NCI-H2171 treated with DMSO at 0.1 percent for 48 hours (cell line): ENCODE data around the gene CHAF1A.

ENCODE experiments used
- DNase-seq: peaks from one replicate; lab custom pipeline; 2025; lab: John Stamatoyannopoulos, UW

Gene CHAF1A

GRCh38 chr19:4409123-4409933 is 6.9 kb downstream of the CHAF1A start:
- DNase-seq = no peak

- DNase-seq = no peak
Measured at GRCh38 chr19:4413588-4413987, 11.1 kb downstream of the CHAF1A start.

GRCh38 chr19:4414144-4414799 is 11.8 kb downstream of the CHAF1A start:
- DNase-seq = no peak

GRCh38 chr19:4414800-4415321 is 12.4 kb downstream of the CHAF1A start:
- no peak for DNase-seq

- DNase-seq = no peak
Measured at GRCh38 chr19:4415352-4415751, 12.9 kb downstream of the CHAF1A start.

- no peak for DNase-seq
Measured at GRCh38 chr19:4416268-4416667, 13.8 kb downstream of the CHAF1A start.

- no peak for DNase-seq
Measured at GRCh38 chr19:4423416-4424126, 21.1 kb downstream of the CHAF1A start.

GRCh38 chr19:4425537-4425936 is 23.1 kb downstream of the CHAF1A start:
- DNase-seq = peak; percentile 91

- DNase-seq = no peak
Measured at GRCh38 chr19:4428326-4428975, 26.0 kb downstream of the CHAF1A start.

GRCh38 chr19:4429256-4429655 is 26.8 kb downstream of the CHAF1A start:
- no peak for DNase-seq

GRCh38 chr19:4429771-4430171 is 27.3 kb downstream of the CHAF1A start:
- no peak for DNase-seq

- DNase-seq = no peak
Measured at GRCh38 chr19:4430760-4431159, 28.3 kb downstream of the CHAF1A start.

- no peak for DNase-seq
Measured at GRCh38 chr19:4431296-4431695, 28.9 kb downstream of the CHAF1A start.

GRCh38 chr19:4431808-4432674 is 29.6 kb downstream of the CHAF1A start:
- DNase-seq = no peak

GRCh38 chr19:4432918-4433506 is 30.6 kb downstream of the CHAF1A start:
- DNase-seq = no peak

GRCh38 chr19:4434391-4434790 is 32.0 kb downstream of the CHAF1A start:
- DNase-seq = no peak

- no peak for DNase-seq
Measured at GRCh38 chr19:4436231-4436630, 33.8 kb downstream of the CHAF1A start.

- DNase-seq = no peak
Measured at GRCh38 chr19:4437103-4437502, 34.7 kb downstream of the CHAF1A start.

- DNase-seq = no peak
Measured at GRCh38 chr19:4439243-4439642, 36.8 kb downstream of the CHAF1A start.

- DNase-seq = no peak
Measured at GRCh38 chr19:4441994-4442818, 39.8 kb downstream of the CHAF1A start.
